Activated CD8-positive, alpha-beta memory T cell treated with anti-CD3 and anti-CD28 coated beads, Interleukin-2, amount 50 U/mL, for 1 hour (primary cell): ENCODE data around the gene CLDN6.

ENCODE experiments used
- DNase-seq: peaks from one replicate; pipeline ENCODE4 v3.0.0-alpha.2; 2020; ENCODE audit errors: extremely low read depth

CLDN6 gene

GRCh38 chr16:3013998-3014690, 3.8 kb downstream of the CLDN6 start:
- DNase-seq, result no peak

- DNase-seq, result no peak
Observed at GRCh38 chr16:3013491-3013951, 4.5 kb downstream of the CLDN6 start.

GRCh38 chr16:3012828-3013420, 5.1 kb downstream of the CLDN6 start, which contains the start of gene CLDN9:
Gene CLDN9 (plus strand): TSS chr16:3012923. CDS start chr16:3013363, 440 bp downstream.
- DNase-seq, result no peak

DNA sequence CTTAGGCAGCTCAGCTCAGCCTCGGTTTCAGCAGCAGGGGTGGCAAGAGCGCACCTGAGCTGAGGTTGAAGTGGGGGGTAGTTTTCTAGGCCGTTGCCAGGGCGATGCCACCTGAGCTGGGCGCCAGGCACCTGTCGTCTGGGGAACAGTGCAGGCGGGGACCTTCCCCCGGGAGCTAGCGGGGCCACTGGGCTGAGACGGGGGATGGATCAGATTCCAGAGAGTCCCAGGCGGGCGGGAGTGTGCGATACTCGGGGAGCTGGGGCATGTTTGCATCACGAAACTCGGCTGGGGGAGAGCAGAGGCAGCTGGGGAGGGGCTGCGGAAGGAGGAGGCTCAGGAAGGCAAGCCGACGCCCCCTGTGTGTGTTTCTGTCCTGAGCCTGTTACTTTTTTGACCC, 5.7 kb downstream of the CLDN6 start:
- DNase-seq, result no peak

DNA sequence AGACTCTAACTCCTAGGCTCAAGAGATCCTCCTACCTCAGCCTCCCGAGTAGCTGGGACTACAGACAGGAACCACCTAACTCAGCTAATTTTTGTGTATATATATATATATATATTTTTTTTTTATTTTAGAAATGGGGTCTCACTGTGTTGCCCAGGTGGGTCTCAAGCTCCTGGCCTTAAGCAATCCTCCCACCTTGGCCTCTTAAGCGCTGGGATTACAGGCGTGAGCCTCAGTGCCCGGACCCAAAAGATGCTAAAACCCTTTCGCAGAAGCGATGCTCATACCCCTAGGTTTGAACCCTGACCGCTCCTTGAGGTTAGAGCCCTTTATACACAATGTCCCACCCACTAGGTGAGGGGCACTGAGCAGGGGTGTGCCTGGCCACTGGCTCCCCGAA, 7.5 kb downstream of the CLDN6 start:
- DNase-seq, result no peak

DNA sequence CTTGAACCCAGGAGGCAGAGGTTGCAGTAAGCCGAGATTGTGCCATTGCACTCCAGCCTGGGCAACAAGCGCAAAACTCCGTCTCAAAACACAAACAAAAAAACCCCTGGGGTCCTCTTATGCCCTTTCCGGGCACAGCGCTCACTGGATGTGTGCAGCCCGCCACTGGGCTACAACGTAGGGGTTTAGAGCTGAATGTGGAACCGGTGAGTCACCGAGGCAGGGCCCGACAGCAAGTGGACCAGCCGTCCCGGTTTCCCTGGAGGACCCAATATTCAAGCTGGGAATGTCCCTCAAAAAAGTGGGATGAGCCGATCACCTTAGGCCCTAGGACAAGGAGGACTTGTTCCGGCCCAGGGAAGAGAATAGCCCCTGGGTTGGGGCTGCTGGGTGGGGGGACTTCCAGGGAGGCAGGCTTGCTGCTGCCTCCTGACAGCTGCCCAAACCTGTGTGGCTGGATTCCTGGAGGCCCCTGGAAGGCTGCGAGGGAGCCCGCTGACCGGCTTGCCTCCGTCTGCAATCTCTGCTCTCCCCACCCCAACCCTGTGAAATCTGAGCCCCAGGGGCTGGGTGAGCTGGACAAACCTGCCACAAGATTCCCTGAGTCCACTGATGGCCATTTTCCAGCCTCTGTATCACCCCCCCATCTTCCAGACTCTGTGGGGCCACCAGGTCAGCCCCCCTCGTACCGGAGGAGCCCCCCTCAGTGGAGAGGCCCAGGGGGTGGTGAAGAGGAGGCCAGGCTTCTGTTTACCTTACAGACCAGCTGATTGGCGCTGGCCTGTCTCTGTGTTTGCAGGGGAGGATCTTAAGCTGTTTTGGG, 8.2 kb downstream of the CLDN6 start:
- DNase-seq, result no peak

GRCh38 chr16:3008690-3009037, 9.3 kb downstream of the CLDN6 start:
- DNase-seq, result no peak

- no peak for DNase-seq
Observed at GRCh38 chr16:3007957-3008689, 9.9 kb downstream of the CLDN6 start.

DNA sequence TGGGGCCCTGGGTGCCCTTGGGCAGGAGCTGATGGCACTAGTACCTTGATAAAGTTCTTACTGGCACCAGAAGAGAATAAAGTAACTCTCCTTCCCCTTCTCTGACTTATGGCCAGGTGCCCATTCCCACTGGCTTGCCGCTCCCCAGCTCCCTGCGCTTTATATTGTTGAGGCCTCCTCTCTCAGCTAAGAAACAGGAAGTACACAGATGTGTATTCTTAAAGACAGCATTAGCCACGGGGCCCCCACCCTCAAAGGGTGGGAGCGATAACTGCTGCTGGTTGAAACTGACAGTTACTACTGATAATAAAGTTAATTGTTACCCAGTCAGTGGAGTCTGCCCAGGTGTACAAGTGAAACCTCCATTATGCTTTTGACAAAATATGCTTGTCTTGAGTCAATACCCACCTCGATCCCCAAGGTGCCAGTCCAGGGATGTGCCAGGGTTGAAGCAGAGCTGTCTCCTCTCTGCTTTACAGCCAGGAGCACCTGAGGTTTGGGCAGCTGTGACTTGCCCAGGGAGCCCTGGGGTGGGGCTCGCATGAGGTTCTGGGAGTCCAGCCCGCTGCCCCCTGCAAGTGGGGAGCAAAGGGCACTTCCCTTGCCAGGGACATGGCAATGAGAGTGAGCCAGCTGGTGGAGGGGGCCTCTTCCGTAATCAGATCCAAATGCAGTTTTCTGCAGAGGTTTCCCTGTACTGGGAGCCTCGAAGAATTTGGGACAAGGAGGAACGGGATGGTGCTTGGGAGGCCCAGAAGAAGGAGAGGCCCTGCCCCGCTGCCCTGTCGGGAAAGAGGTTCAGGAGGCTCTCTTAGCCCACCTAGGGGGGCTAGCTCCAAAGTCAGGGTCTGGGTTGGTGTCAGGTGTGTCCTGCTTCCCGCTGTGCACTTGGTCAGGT, 10.7 kb downstream of the CLDN6 start:
- DNase-seq, result no peak

- DNase-seq, result no peak
Observed at GRCh38 chr16:3004781-3005284, 13.2 kb downstream of the CLDN6 start.

DNA sequence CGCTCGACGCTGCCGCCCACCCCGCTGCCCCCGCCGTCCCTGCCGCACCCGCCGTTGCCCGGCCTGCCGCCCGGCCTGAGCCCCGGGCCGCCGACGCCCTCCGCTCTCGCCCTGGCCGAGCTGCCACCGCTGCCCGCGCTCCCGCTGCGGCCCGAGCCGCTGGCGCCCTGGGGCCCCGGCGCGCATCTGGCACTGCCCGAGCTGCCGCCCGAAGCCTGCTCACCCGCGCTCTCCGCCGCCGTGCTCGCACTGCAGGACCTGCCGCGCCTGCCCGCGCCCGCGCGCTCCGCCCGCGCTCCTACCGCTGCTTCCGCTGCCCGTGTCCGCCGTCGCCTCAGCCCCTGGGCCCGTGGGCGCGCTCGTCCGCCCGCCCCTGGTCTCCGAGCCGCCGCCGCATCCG, 13.7 kb downstream of the CLDN6 start:
- no peak for DNase-seq

- peak; percentile 88 for DNase-seq
Observed at GRCh38 chr16:3003582-3004270, 14.3 kb downstream of the CLDN6 start.

DNA sequence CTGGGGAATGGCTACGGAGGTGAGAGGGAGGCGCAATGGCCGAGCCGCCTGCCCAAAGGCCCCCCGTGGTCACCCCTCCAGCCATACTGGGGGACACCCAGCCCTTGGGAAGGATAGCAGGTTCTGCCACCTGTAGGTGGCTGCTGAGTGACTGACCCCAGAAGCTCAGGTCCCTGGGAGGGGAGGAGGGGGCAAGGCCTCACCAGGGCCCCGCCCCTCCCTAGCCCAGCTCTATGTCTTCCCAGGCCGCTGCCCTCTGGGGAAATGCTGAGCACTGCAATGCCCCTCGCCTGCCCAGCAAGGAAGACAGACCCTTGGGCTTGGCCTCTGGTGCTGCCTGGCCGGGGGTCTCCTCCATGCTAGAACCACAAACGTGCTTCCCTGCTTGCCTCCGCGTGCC, 16.7 kb downstream of the CLDN6 start:
- no peak for DNase-seq

- DNase-seq, result no peak
Observed at GRCh38 chr16:3000540-3000939, 17.4 kb downstream of the CLDN6 start.

GRCh38 chr16:2999929-3000328, 18.1 kb downstream of the CLDN6 start:
- DNase-seq, result no peak

DNA sequence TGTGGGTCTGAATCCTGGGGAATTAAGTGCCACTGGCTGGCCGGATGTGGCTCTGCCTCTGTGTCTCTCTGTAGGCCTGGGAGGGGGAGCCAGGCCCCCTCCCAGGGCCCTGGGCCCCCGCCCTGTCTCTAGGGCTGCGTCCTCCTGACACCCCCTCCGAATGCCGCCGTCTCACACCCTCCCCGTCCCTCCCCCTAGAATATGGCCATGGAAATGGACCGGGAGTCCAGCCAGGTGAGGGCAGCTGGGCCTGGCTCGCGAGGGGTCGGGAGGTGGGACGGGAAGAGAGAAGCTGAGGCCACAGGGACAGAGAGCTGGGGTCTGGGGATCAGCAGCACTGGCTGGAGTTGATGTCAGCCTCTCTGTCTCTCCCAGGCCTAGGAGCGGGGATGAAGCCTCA, 21.7 kb downstream of the CLDN6 start:
- no peak for DNase-seq

DNA sequence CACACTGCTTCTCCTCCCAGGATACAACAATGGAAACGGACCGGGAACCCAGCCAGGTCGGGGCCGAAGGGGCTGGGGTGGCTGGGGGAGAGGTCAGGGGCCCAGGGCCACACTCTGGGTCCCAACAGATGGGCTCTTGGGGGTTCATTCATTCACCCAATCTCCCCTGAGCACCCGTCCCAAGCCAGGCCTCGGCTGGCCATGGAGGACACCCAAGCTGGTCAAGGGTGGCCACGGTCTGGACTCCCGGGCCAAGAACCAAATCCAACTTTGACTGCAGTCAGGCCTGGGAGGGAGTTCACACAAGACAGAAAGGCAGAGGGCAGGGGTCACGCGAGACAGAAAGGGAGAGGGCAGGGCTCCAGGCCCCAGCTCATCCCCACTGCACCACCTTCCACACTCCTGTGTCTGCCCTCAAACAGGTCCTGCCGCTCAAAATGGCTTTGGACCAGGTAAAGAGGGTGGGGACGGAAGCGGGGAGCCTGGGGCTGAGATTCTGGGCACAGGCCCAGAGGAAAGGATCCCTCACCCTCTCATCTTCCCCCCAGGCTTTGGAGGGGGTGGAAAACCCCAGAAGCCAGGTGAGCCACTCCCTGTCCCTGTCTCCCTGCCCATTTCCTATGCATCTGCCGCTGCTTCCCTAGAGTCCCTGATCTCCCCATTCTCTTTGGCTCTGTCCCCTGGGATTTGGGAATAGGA, 25.5 kb downstream of the CLDN6 start:
- no peak for DNase-seq

GRCh38 chr16:2991566-2992261, 26.3 kb downstream of the CLDN6 start:
- DNase-seq, result no peak

GRCh38 chr16:2990891-2991290, 27.1 kb downstream of the CLDN6 start:
- DNase-seq, result no peak
